Heart left ventricle (tissue), 16 donors: ENCODE results near the gene TDRD10. TPM values are rescaled to one million over a fixed set of nuclear protein-coding genes. Genes with fewer than 3 reads are reported as not detected.

ENCODE experiments used
- ATAC-seq, 4 donors: fragments of 200-7000 bp; cut with Tn5 transposase; one replicate each; pipeline ENCODE4 v1.9.1; 2020 to 2022; ENCODE audit warnings: moderate library complexity in 4 of 4, mild to moderate bottlenecking in 3 of 4, moderate number of reproducible peaks in 1 of 4
- DNase-seq, 5 donors: peaks; one replicate each; pipeline ENCODE4 v3.0.0-alpha.2; 2020
- H3K27ac ChIP-seq, 12 donors: fragments of 200-600 bp; sonication (generic) in 4 of 12; one replicate each; pipeline versions ENCODE4 v1.5.0 to v1.8.0; 2016 to 2022; ENCODE audit warnings: mild to moderate bottlenecking in 2 of 12
- H3K27me3 ChIP-seq, 9 donors: fragments of 200-600 bp; sonication (generic) in 2 of 9; one replicate each; pipeline versions ENCODE4 v1.5.1 to v1.8.0; 2016 to 2022; ENCODE audit warnings: mild to moderate bottlenecking in 3 of 9
- H3K36me3 ChIP-seq, 9 donors: fragments of 200-600 bp; sonication (generic) in 2 of 9; one replicate each; pipeline versions ENCODE4 v1.5.0 to v1.8.0; 2018 to 2022; ENCODE audit warnings: mild to moderate bottlenecking in 2 of 9
- H3K4me1 ChIP-seq, 12 donors: fragments of 200-600 bp; sonication (generic) in 4 of 12; one replicate each; pipeline versions ENCODE4 v1.5.0 to v1.8.0; 2016 to 2022; ENCODE audit warnings: mild to moderate bottlenecking in 3 of 12
- H3K4me3 ChIP-seq, 12 donors: fragments of 200-600 bp; sonication (generic) in 4 of 12; one replicate each; pipeline versions ENCODE4 v1.5.0 to v1.8.0; 2017 to 2022; ENCODE audit warnings: mild to moderate bottlenecking in 9 of 12, moderate library complexity in 4 of 12
- H3K9me3 ChIP-seq, 12 donors: fragments of 200-600 bp; sonication (generic) in 4 of 12; one replicate each; pipeline versions ENCODE4 v1.5.0 to v1.8.0; 2016 to 2022; ENCODE audit warnings: mild to moderate bottlenecking in 1 of 12
- POLR2A ChIP-seq, 2 donors: fragments of 450-650 bp; IDR thresholded peaks; one replicate each; pipeline ENCODE4 v1.6.1; 2017; ENCODE audit warnings: antibody characterized with exemption in 2 of 2, mild to moderate bottlenecking in 2 of 2, moderate library complexity in 2 of 2
- WGBS, 4 donors: extraction: QIAGEN DNeasy Blood & Tissue Kit in 2 of 4; methylation state at CpG; one replicate each; pipeline versions ENCODE4 v1.1.5 to v1.1.7; 2013 to 2018; 5-methylcytosine and 5-hydroxymethylcytosine counted together
- intact Hi-C, 10 donors: fragments of 100-400 bp; cut with DNase I; formaldehyde crosslinking; loops; one replicate each; pipeline versions ENCODE4 v1.11.1 to v1.14.2; 2022
- polyA plus RNA-seq, 2 donors: library from polyadenylated mRNA; stranded (reverse); fragments of 200-250 nt; gene quantifications; one replicate each; pipeline ENCODE4 v1.2.3, GENCODE V29; 2013
- total RNA-seq, 9 donors: library from RNA; depleted of rRNA in 2 of 9; stranded (reverse); fragments of >200 nt in 2 of 9; fragmentation: NEBNext Ultra II Directional in 3 of 9; extraction: Animal tissue kit (Norgen Biotek cat#: 25700) in 3 of 9; gene quantifications; one replicate each; pipeline versions ENCODE4 v1.1.0 to v1.2.4, GENCODE V29; 2016 to 2023
- TF ChIP-seq, protein P1 (sequence below), 12 donors: fragments of 200-600 bp; sonication (generic) in 4 of 12; IDR thresholded peaks; one replicate each; pipeline versions ENCODE4 v1.5.0 to v1.8.0; 2018 to 2022; ENCODE audit warnings: antibody characterized with exemption in 12 of 12, mild to moderate bottlenecking in 5 of 12
- donor health status: ischemic (EF 13 %, LVEDD 7.1; RV severe dilation, severe dysfunction).
- donor health status: healthy with polysubstance abuse.
- donor health status: DM: no; HTN: yes; CAD: no.
- donor health status: DM: no; HTN: no; CAD: no.
- donor health status: ischemic (EF 25% LVEDD 6.9; RV normal size, moderate dysfunction).
- donor health status: ischemic (EF 25% LVEDD 5.7; RV mildly dilated, moderate dysfunction).
- donor health status: healthy.
- donor health status: DM: yes; HTN: yes; CAD: no.
- donor health status: ischemic (EF 35%, LVEDD 5.7; RV mildly dilated, moderate dysfunction).
- donor health status: nonischemic (EF 11% LVEDD 7.7; RV severe dilation, severe dysfunction).
- donor health status: DM: yes; HTN: yes; CAD: no.
- donor health status: PGD.
- donor health status: ischemic (EF 29% LVEDD 5.4; RV normal size, mild dysfunction).
- donor health status: nonischemic (EF 23%, LVEDD 6.1; RV moderate dilation, normal function).

TDRD10 gene
- total and polyA plus RNA-seq, 11 donors = 0.71 to 3.4 (median 1.9) TPM

DNA sequence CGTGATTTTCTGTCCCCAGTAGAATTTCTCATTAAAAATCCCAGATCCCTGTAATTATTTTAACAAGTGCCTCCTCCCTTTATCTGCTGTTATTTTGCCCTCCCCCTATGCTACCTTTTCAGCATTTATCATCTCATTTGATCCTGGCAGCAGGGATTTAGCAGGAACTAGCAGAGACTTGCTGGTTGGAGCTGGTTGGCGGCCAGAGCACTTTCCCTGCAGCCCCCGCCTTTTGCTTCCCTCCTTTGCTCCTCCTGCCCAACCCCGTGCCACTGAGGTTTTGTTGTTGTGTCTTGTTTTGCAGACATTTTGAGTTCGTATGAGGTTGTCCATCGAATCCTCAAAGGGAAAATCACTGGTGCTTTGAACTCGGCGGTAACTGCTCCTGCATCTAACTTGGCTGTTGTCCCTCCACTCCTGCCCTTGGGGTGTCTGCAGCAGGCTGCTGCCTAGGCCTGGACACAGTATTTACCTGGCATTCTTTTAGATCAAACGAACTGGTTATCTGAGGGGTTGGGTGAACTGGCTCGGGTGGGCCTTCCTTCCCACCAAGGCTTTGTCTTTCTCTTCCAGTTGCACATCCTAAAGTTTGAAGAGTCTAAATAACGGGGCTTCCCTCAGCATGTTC, 45.2 kb downstream of the TDRD10 start:
- Histone ChIP-seq H3K9me3 (no peaks in the 10 kb centered on the region), H3K4me1 (peaks cover 0 to 28% (median 13%) of the 10 kb centered on the region in 12 donors), H3K27ac (peak overlapping the region in 2 of 12 donors; percentile 38 to 50), H3K36me3 (peaks cover 5 to 47% (median 37%) of the 10 kb centered on the region in 9 donors), H3K4me3 (no peak overlapping the region), H3K27me3 (no peaks in the 10 kb centered on the region)
- ATAC-seq (no peak), DNase-seq (no peak)
- intact Hi-C loops = loop anchor here in 6 of 10 donors (2.0 to 10.0 kb wide), 5 partner anchors 65 to 212 kb away; no protein-coding TSS in a partner anchor
- WGBS, 4 donors = 68 to 79% (median 76%) methylated on average over 11 of the region's 11 CpGs
- no peak for TF ChIP-seq POLR2A (IDR thresholded peaks at IDR 0.05)
- TF ChIP-seq, protein P1, sequence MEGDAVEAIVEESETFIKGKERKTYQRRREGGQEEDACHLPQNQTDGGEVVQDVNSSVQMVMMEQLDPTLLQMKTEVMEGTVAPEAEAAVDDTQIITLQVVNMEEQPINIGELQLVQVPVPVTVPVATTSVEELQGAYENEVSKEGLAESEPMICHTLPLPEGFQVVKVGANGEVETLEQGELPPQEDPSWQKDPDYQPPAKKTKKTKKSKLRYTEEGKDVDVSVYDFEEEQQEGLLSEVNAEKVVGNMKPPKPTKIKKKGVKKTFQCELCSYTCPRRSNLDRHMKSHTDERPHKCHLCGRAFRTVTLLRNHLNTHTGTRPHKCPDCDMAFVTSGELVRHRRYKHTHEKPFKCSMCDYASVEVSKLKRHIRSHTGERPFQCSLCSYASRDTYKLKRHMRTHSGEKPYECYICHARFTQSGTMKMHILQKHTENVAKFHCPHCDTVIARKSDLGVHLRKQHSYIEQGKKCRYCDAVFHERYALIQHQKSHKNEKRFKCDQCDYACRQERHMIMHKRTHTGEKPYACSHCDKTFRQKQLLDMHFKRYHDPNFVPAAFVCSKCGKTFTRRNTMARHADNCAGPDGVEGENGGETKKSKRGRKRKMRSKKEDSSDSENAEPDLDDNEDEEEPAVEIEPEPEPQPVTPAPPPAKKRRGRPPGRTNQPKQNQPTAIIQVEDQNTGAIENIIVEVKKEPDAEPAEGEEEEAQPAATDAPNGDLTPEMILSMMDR (IDR thresholded peaks at IDR 0.05) = no peak

DNA sequence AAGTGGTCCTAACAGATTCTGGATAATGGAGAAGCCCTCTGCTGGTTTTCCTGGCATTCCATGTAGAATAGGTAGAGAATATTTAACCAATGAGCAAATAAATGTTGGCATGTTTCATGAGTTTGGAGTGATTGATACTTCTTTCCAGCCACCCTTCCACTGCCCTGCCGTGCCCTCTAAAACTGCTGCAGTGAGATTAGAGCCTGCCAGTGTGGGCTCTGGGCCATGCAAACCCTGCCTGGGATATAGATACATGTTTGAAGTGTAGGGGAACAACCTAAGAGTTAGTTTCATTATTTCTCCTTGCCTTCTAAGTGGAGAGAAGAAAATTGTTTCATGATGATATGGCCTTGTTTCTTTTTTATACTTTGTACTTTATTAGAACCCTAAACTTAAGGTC, 46.0 kb downstream of the TDRD10 start:
- DNase-seq (peak in 3 of 5 donors; percentile 46 to 70 (median 47)), ATAC-seq (peak; percentile 71 to 82 (median 78))
- Histone ChIP-seq H3K36me3 (peaks cover 5 to 55% (median 45%) of the 10 kb centered on the region in 9 donors), H3K27me3 (no peaks in the 10 kb centered on the region), H3K4me3 (no peak overlapping the region), H3K4me1 (peaks cover 0 to 28% (median 13%) of the 10 kb centered on the region in 12 donors), H3K27ac (peak overlapping the region in 6 of 12 donors; percentile 0 to 50 (median 28)), H3K9me3 (no peaks in the 10 kb centered on the region)
- no peak for TF ChIP-seq POLR2A (IDR thresholded peaks at IDR 0.05)
- TF ChIP-seq, protein P1 (IDR thresholded peaks at IDR 0.05) = no peak
- intact Hi-C loops = loop anchor here in 4 of 10 donors (5.0 to 10.0 kb wide), 3 partner anchors 66 to 213 kb away; no protein-coding TSS in a partner anchor
- 21 to 37% (median 31%) methylated on average over 1 of the region's 1 CpG for WGBS, 4 donors

DNA sequence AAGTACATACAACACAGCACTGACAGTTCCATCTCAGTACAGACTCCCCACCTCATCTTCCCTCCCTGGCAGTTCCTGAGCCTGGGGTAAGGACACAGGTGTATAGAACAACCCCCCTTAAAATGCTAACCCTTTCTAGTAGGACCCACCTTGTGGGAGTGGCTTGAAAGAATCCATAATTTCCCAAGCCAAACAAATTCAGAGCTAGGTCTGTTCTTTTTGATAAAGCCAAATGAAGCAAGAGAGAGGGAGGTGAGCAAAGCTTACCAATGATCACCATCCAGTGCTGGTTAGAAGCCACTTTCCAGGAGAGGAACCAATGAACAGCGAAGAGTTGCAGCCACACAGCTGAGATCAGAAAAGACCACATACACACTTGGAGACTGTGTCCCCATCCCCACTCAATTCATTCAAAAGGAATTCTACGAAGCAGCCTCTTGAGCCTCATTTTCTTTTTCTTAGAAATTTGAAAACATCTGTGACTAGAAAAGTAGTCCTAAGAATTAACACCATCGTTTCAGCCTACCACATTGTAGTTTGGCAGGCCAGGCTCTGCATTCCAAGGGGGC, 47.3 kb downstream of the TDRD10 start:
- DNase-seq (no peak), ATAC-seq (no peak)
- intact Hi-C loops = loop anchor here in 4 of 10 donors (5.0 to 10.0 kb wide), 3 partner anchors 67 to 214 kb away; no protein-coding TSS in a partner anchor

More for the DNA sequence above, 47.3 kb downstream of the TDRD10 start:
- Histone ChIP-seq H3K9me3 (no peaks in the 10 kb centered on the region), H3K4me3 (no peak overlapping the region), H3K36me3 (peaks cover 5 to 68% (median 58%) of the 10 kb centered on the region in 9 donors), H3K27ac (no peak overlapping the region), H3K27me3 (no peaks in the 10 kb centered on the region), H3K4me1 (peaks cover 0 to 33% (median 17%) of the 10 kb centered on the region in 12 donors)
- WGBS, 4 donors = 82 to 89% (median 87%) methylated on average over 3 of the region's 3 CpGs
- TF ChIP-seq, protein P1 (IDR thresholded peaks at IDR 0.05) = no peak
- TF ChIP-seq POLR2A (IDR thresholded peaks at IDR 0.05) = no peak
